Measurements from ENCODE around the gene FSTL1.

The FSTL1 gene

GRCh38 chr3:120364101-120364500 is 86.7 kb downstream of the FSTL1 start:
- no peak for DNase-seq (ENCODE audit: low read depth in 2 of 2, low spot score in 1 of 2)

- DNase-seq (ENCODE audit: low read depth in 2 of 2, low spot score in 1 of 2) = no peak
These were observed 93.0 kb downstream of the FSTL1 start for GRCh38 chr3:120357807-120358206.

- no peak for DNase-seq (ENCODE audit: low read depth in 2 of 2, low spot score in 1 of 2)
These were observed 95.3 kb downstream of the FSTL1 start for GRCh38 chr3:120355486-120355885.

- no peak for DNase-seq (ENCODE audit: low read depth in 2 of 2, low spot score in 1 of 2)
These were observed 97.3 kb downstream of the FSTL1 start for GRCh38 chr3:120353463-120353862.

GRCh38 chr3:120352017-120352416 is 98.8 kb downstream of the FSTL1 start:
- no peak for DNase-seq (ENCODE audit: low read depth in 2 of 2, low spot score in 1 of 2)

GRCh38 chr3:120350401-120350941 is 100.3 kb downstream of the FSTL1 start:
- no peak for DNase-seq (ENCODE audit: low read depth in 2 of 2, low spot score in 1 of 2)

GRCh38 chr3:120349855-120350125 is 101.0 kb downstream of the FSTL1 start:
- no peak for DNase-seq (ENCODE audit: low read depth in 2 of 2, low spot score in 1 of 2)

- peak; percentile 67 to 72 for DNase-seq (ENCODE audit: low read depth in 2 of 2, low spot score in 1 of 2)
These were observed 101.6 kb downstream of the FSTL1 start, which contains the start of gene LRRC58 for GRCh38 chr3:120348991-120349854. Gene LRRC58 (minus strand): TSS chr3:120349354. CDS start chr3:120349243, 111 bp downstream.

GRCh38 chr3:120348065-120348990 is 102.5 kb downstream of the FSTL1 start:
- no peak for DNase-seq (ENCODE audit: low read depth in 2 of 2, low spot score in 1 of 2)

- no peak for DNase-seq (ENCODE audit: low read depth in 2 of 2, low spot score in 1 of 2)
These were observed 106.4 kb downstream of the FSTL1 start for GRCh38 chr3:120344349-120344748.

Data from stimulated activated CD8-positive, alpha-beta memory T cell treated with anti-CD3 and anti-CD28 coated beads, Interleukin-4, amount 100 ng/mL, for 4 hours (primary cell).